ENCODE measurements around the gene MAN1B1.

The MAN1B1 gene

DNA sequence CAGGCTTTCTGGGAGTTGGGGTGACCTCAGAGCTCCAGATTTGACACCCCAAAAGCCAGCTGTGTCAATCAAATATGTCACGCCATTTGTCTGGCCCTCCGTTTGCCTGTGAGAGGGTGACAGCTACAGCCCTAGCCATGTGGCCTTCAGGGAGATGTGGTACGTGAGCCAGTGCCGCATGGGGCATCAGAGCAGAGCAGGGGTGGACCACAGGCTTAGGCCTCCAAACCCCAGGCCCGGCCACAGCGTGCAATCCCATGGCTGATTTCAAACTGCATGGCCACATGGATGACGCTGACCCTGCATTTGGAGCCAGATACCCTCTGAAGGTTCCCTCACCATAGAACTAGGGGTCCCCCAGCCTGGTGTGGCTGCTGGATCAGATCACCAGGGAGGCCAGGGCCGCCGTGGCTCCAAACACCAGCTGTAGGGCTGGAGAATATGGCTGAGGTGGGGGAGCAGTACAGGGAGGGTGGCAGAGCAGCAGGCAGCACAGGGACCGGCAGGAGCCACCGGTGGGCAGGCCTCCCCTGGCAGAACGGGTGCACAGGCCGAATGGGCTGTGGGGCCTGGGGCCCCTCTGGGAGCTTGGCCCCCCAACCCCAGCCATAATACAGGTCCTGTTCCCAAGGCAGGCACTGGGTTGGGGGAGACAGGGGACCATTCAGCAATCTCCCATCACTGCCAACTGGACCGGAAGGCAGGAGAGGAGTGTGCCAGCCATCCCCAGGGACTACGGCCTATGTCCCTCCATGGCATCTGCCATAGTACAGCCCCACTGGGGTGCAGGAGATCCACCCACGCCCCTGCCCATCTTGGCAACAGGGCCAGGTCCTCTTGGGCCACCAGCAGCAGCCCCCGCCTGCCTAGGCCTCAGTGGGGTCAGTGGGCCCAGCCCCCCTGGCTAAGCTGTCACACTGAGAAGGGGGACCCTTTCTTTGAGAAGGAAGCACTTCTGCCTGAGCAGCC lies 18.0 kb upstream of the MAN1B1 start:
- no peak for DNase-seq (ENCODE audit: low read depth in 2 of 2)

- no peak for DNase-seq (ENCODE audit: low read depth in 2 of 2)
These were observed 17.2 kb upstream of the MAN1B1 start for GRCh38 chr9:137069508-137070091.

GRCh38 chr9:137070201-137070905 lies 16.4 kb upstream of the MAN1B1 start, which contains the start of gene SAPCD2:
Gene SAPCD2, minus strand, starts transcription at chr9:137070557. Its CDS starts 97 bp downstream, at chr9:137070460.
- peak; percentile 68 for DNase-seq (ENCODE audit: low read depth in 2 of 2)

- no peak for DNase-seq (ENCODE audit: low read depth in 2 of 2)
These were observed 15.9 kb upstream of the MAN1B1 start for GRCh38 chr9:137070906-137071275.

GRCh38 chr9:137071282-137071681 lies 15.5 kb upstream of the MAN1B1 start:
- DNase-seq (ENCODE audit: low read depth in 2 of 2) = no peak

DNA sequence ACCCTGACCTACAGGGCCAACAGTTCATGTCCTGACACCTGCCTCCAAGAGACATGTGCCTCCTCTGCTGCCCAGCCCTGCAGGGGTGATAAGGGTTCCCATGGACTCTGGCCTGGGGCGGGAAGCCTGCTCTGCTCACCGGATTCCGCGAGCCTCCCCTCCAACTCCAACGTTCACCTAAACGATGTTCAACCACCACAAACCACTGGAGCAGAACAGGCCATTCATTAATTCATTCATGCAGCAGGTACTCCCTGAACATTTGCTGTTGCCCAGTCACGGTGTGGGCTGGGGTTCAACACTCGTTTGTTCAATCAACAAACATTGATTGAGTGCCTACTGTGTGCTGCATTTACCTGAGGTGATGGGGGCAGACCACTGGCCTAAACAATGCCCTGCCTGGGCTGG lies 12.8 kb upstream of the MAN1B1 start:
- no peak for DNase-seq (ENCODE audit: low read depth in 2 of 2)

GRCh38 chr9:137074657-137075274 lies 12.0 kb upstream of the MAN1B1 start:
- DNase-seq (ENCODE audit: low read depth in 2 of 2) = no peak

DNA sequence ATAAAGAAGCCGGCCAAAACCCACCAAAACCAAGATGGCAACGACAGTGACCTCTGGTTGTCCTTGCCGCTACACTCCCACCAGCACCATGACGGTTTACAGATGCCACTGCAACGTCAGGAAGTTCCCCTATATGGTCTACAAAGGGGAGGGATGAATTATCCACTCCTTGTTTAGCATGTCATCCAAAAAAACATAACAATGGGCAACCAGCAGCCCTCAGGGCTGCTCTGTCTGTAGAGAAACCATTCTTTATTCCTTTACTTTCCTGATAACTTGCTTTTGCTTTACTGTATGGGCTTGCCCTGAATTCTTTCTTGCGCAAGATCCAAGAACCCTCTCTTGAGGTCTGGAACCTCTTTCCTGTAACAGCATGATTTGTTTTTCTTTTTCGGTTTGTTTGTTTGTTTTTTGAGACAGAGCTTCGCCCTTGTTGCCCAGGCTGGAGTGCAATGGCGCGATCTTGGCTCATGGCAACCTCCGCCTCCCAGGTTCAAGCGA lies 11.5 kb upstream of the MAN1B1 start:
- DNase-seq (ENCODE audit: low read depth in 2 of 2) = no peak

DNA sequence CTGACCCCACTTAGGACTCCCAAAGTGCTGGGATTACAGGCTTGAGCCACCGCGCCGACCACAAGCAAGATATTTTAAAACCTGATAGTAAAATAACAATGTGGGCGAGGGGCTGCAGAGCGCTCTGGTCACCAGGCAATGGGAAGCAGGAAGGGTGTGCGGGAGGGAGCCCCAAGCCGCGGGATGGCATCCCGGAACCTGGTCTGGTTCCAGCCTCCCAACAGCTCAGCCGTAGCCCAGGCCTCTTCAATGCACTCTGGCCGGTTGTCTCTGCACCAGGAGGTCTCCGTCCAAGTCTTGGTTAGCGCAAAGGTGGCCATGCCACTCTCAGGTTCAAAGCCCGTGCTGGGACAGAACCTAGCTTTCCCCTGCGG lies 10.2 kb upstream of the MAN1B1 start:
- DNase-seq (ENCODE audit: low read depth in 2 of 2) = no peak

GRCh38 chr9:137077010-137077747 lies 9.6 kb upstream of the MAN1B1 start, which contains the start of gene UAP1L1:
Gene UAP1L1, plus strand, starts transcription at chr9:137077517. Its CDS starts 16 bp downstream, at chr9:137077533.
- DNase-seq (ENCODE audit: low read depth in 2 of 2) = peak; percentile 19 to 28

GRCh38 chr9:137077758-137078693 lies 8.8 kb upstream of the MAN1B1 start:
- DNase-seq (ENCODE audit: low read depth in 2 of 2) = peak; percentile 10 to 21

- DNase-seq (ENCODE audit: low read depth in 2 of 2) = no peak
These were observed 7.9 kb upstream of the MAN1B1 start for GRCh38 chr9:137078701-137079400.

DNA sequence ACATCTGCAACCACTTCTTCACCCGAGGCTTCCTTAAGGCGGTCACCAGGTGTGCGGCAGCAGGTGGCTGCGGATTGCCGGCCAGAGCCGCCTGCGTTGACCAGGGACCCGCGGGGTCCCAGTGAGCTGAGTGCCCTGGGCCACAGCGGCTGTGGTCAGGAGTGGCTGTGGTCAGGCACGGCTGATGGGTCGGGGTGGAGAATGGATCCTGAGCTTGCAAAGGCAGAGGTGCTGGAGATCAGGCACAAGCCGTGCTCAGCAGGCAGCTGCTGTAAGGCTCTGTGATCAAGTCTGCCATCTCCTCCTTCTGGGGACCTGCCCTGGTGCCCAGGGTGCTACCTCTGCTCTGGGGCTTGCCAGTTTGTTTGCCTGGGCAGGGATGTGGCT lies 7.4 kb upstream of the MAN1B1 start:
- DNase-seq (ENCODE audit: low read depth in 2 of 2) = no peak

- no peak for DNase-seq (ENCODE audit: low read depth in 2 of 2)
These were observed 6.3 kb upstream of the MAN1B1 start for GRCh38 chr9:137080260-137081122.

DNA sequence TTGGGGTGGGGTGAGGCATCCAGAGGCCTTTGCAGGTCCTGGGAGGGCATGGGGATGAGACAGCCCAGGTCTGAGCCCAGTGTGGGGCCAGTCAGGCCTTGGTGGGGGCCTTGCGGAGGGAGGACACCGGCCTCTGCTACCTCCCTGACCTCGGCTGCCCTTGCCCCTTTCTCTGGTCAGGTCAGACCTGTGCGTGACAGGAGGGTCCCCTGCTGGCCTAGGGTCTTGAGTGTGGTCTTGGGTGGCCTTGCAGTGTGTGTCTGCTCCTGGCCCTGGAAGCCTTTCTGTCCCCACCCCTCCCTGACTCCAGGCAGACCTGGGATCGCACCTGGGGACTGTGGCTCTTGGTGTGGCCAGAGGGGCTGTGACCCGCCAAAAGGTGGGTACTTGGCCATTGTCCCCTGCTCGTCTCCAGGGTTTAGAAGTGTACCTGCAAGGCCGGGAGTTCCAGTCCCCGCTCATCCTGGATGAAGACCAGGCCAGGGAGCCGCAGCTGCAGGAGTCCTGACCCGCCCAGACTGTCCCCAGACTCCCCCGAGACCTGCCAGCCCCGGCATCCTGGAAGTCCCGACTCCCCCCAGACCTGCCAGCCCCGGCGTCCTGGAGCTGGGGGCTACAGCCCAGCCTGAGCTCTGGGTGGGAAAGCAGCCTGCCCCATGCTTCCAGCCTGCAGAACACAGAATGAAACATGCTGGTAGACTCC lies 4.4 kb upstream of the MAN1B1 start:
- DNase-seq (ENCODE audit: low read depth in 2 of 2) = no peak

DNA sequence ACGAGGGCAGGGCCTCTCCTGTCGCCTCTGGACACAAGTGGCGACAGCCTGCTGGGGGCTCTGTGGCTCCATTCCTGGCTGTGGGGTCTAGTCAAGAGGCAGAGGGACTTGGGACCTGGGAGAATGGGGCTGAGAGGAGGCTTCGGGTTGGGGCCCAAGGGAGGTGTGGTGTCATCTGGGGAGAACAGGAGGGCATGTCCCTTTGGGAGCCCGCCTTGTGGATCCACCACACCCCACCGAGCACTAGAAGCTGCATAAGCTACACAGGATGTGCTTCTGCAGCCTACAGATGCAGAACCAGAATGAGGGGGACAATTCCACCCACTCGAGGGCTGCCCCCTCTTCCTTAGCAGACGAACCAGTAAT lies 3.9 kb upstream of the MAN1B1 start:
- no peak for DNase-seq (ENCODE audit: low read depth in 2 of 2)

DNA sequence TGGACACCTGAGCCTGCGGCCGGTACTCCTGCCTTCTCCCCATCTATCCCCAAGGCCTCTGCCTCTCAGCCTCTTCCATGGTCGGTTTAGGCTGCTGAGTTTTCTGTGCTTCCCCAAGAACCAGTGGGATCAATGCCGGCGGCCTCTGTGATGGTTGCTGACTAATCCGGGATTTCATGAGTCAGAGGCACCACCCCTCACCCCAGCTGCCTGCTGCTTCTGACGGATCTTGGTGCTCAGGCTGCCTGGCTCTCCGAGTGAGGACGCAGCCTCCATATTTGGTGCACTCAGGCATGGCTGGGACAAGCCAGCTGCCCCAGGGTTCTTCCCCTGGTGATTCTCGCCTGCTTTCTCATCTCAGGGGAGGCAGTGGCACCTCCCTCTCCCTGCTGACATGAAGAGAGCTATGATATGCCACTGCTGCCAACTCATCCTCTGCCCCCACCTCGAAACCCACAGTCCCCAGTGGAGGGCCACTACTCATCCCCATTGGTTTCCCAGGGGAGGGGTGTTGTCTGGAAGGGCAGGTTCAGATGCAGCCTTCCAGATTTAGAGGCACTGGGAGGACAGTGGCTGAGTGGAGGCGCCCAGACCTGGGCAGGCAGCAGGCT lies 3.3 kb upstream of the MAN1B1 start:
- no peak for DNase-seq (ENCODE audit: low read depth in 2 of 2)

Measured in stimulated activated CD8-positive, alpha-beta memory T cell treated with anti-CD3 and anti-CD28 coated beads, Interleukin-15, amount 100 ng/mL, for 4 hours (primary cell).